Muscle of back (tissue), 11 donors: Measurements from ENCODE around the gene STRN3. TPM values are rescaled to one million over a fixed set of nuclear protein-coding genes. Genes with fewer than 3 reads are reported as not detected.
"Not testable (repeated sequence)": the region's sequence is repeated elsewhere in the genome, so short reads cannot be mapped to it uniquely, and the experiment has no call there.

Experiments used
- DNase-seq, 3 donors: peaks; one replicate each; pipeline versions ENCODE4 v3.0.0 to v3.0.0-alpha.2; 2013
- polyA plus RNA-seq, 10 donors: library from polyadenylated mRNA; unstranded; fragments of 120-200 nt; gene quantifications; one replicate each; pipeline ENCODE4 v1.2.1, GENCODE V29; 2013; ENCODE audit not compliant: insufficient read length in 10 of 10

The STRN3 gene
- polyA plus RNA-seq, 10 donors: 37.7 to 58.5 (median 45.2) TPM

DNA sequence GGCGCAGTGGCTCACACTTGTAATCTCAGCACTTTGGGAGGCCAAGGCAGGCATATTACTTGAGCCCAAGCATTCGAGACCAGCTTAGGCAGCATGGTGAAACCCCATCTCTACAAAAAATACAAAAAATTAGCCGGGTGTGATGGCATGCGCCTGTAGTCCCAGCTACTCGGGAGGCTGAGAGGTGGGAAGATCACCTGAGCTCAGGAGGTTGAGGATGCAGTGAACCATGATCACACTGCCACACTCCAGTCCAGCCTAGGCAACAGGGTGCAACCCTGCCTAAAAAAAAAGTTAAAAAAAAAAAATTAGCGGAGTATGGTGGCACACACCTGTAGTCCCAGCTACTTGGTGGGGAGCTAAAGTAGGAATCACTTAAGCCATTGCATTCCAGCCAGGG is 22.2 kb downstream of the STRN3 start:
- not testable (repeated sequence) for DNase-seq

DNA sequence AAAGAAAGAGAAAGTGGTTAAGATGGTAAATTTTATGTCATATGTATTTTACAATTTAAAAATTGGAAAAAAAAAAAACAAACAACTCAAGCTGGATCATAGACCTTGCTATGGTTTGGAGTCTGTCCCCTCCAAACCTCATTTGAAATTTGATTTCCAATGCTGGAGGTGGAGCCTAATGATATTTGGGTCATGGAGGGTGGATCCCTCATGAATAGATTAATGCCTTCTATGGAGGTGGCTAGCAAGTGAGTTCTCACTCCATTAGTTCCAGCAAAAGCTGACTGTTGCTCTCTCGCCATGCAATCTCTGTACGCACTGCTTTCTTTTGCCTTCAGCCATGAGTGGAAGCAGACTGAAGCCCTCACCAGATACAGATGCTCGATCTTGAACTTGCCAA is 22.9 kb downstream of the STRN3 start:
- no peak for DNase-seq

DNA sequence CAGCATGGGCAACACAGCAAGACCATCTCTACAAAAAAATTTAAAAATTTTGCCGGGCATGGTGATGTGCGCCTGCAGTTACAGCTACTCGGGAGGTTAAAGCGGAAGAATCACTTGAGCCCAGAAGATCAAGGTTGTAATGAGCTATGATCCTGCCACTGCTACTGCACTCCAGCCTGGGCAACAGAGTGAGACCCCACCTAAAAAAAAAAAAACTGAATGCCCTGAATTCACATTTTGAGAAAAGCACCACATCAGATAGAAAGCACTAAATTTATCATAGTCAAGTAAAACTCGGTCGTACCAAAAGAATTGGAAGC is 24.9 kb downstream of the STRN3 start:
- DNase-seq: no peak

DNA sequence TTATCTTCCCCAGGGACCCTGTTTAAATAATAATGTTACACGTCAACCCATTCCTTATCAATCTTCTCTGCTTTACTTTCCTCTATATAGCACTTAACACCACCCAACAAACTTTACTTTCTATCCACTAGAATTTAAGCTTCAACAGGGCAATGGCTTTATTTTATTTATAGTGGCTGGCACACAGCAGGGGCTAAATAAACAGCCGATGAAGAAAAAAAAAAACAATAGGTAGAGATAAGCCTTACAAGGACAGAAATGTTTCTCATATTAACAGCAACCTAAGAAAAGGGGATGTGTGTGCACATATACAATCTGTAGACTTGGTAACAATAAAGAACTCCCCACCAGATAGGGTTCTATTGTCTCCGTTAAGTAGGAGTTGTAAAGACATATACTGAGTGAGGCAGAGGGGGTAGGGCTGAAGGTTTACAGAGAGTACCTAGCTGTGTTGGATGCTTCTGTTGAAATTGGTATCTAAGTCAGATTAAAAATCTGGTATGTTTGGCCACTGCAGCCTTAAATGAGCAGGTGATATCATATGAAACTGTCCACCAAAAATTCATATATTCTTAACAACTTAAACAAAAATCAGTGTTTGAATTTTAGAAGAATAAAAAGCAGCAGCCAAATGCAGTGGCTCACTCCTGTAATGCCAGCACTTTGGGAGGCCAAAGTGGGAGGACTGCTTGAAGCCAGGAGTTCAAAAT is 25.4 kb downstream of the STRN3 start:
- DNase-seq: no peak

GRCh38 chr14:30999038-30999773 is 27.0 kb downstream of the STRN3 start:
- no peak for DNase-seq

DNA sequence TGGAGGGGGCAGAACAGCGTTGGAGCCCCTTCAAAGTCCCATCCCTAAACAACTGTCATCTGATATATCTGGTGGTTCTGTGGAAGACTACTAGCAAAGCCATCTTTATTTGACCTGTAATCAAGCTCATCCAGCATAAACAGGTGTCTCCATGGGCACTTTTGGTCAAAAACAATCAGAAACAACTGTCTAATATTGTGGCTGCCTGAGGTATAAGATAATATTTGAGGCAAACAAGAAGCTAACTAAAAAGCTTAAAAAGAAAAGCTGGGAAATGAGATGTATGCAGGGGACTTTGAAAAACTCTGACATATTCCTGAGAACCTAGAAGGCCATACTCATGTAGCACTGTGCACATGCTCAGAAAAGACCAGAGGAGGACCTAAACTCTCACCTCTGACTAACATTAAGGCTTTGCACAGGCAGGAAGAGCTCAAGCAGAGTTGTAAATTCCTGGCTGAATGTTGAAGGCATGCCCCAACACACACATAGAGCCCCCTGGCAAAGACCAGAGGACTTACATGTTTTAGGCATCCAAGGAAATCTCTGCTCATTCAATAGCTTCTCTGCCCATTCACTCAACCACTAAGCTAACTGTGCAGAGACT is 28.0 kb downstream of the STRN3 start:
- no peak for DNase-seq

DNA sequence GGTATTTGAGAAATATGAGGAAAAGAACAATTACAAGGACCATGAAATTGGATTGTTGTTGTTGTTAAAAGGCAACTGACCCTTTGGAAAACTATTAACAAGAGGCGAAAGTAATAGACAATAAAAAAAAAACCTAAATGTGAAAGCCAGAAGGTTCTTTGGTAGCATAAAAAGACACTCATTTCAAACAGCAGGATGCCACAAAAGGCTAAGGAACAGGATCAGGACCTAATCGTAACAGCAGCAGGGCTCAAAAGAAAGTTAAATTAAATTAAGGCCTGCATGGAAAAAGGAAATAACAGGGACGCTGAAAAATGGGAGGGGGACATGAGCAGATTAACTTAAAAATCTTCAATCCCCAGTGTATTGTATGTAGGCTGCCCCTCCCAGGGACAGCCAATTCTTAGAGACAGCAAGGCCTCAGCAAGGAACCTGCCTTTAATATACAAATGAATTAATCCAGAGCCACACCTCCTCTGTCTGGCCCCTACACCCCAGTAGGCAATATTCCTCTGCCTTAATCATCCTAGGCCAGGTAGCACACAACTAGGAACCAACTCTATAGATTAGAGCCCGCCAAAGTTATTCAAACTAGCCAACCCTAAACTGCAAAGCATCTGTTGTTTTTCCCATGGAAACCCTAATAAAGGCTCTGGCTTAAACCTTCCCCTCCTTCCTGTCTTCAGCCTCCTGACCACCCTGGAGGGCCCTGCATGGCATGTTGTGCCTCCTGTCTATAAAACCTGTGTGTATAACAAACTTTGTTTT is 29.1 kb downstream of the STRN3 start:
- DNase-seq: no peak

- DNase-seq: peak; percentile 27 to 42 (median 30)
Observed at GRCh38 chr14:30995689-30996088, 30.5 kb downstream of the STRN3 start.

DNA sequence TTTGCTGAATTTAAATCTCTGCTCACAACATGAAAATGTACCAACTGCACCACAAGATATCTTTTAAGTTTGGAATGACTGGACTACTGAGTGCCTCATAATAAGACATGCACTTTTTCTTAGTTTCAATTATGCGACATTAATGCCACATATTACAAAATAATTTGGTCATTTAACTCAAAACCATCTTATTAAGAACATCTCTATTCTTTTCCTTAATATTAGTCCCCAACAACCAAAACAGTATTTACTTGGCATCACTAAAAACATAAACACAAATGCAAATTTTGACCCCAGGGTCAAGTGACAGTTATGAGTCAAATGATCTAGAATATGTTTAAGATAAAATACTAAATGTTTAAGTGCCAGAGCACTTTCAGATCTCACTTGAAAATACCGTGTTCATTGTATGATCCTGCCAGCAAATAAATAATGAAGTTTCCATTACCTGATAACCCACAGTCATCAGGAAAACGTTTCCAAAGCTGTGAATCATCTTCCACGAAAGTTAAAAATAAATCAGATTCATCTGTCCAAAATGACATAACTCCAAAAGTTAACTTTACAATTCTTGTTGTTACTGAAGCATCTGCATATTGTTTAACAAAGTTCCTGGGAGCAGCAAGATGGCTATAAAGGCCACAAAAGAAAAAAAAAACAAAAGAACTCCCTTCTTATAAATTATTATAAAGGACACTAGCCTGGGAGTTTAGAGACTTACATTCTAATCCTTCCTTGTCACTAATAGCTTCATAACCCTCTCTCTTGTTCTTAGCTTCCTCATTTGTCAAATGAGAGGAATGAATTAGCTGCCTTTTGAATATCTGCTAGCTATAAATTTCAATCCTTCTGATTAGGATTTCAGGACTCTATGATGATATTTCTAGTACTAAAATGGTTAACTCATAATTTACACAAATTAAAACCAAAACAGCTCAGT is 31.2 kb downstream of the STRN3 start:
- peak; percentile 49 to 67 (median 55) for DNase-seq

DNA sequence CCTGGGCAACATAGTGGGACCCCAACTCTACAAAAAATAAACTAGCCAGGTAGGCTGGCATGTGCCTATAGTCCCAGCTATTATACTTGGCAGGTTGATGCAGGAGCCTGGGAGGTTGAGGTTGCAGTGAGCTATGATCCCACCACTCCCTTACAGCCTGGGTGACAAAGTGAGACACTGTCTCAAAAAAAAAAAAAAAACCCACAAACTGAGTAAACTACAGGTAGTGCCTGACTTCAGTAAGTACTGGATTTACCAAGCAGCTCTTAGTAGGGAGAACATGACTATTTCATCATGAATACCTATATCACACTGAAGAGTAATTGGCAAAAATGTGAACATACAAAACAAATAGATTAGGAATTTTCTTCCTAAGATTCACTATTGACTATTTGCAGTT is 33.1 kb downstream of the STRN3 start:
- DNase-seq: no peak

DNA sequence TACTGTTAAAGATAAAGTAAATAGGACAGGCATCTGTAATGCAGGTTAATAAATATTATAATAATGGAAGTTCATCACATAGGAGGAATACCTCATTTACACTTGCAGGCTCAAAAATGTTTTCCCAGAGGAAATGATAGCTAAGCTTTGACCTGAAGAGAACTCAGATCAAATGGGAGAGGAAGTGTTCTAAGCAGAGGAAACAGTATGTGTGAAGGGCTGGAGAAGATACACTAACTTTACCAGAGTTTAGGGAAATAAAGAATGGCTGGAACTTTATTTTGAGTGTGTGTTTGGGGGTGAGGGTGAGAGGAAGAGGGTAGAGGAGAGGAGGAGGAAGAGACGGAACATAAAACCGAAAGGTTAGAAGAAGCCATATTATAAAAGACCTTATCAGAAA is 34.8 kb downstream of the STRN3 start:
- DNase-seq: no peak

DNA sequence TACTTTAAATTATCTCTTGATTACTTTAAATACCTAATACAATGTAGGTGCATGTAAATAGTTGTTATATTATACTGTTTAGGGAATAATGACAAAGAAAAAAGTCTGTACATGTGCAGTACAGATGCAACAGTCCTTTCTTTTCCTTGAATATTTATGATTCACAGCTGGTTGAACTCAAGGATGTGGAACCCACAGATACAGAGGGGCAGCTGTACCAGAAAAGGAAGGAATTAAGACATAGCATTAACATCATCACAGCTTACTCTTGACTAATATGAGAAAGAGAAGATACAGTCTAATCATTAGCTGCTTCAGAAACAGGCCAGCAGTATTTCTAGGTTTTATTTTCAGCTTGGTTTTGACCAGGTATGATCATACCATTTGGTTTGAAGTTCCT is 35.4 kb downstream of the STRN3 start:
- no peak for DNase-seq

DNA sequence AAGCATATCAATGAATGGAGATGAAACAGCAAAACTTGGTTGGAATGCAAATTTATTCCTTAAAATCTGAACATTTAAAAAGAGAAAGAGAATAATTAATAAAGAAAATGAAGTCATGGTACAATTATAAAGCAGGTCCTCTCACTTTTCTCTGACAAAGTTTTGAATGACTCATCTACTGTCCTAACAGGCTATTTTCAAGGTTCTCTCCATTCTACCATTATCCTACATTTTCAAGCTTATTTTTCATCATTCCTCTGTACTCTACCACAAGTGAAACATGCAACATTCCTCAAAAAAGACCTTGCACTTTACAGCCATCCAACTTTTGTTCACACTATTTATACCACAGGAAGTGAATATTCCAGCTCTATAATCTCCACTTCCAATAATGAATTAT is 37.7 kb downstream of the STRN3 start:
- no peak for DNase-seq

- no peak for DNase-seq
Observed at GRCh38 chr14:30985796-30986195, 40.4 kb downstream of the STRN3 start.

GRCh38 chr14:30983858-30984257 is 42.3 kb downstream of the STRN3 start:
- no peak for DNase-seq

DNA sequence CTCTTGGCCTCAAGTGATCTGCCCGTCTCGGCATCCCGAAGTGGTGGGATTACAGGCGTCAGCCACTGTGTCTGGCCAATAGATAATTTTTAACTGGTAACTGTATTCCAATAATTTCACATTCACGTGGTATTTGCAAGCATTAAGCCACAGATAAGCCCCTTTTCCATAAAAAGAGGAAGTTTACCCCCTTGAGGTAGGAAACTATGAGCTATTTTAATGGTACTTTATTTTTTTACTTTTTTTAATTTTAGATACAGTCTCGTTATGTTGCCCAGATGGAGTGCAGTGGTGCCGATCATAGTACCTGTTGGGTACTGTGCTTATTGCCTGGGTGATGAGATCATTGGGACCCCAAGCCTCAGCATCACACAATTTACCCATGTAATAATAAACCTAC is 43.6 kb downstream of the STRN3 start:
- DNase-seq: no peak

DNA sequence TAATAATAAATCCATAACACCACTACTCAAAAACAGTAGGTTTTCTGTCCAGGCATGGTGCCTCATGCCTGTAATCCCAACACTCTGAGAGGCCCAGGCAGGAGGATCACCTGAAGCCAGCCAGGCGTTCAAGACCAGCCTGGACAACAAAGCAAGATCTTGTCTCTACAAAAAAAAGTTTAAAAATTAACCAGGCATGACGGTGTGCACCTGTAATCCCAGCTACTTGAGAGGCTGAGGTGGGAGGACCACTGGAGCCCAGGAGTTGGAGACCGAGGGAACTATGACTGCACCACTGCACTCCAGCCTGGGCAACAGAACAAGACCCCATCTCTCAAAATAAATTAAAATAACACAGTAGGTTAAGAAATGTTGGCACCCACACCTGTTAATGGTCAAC is 45.2 kb downstream of the STRN3 start:
- DNase-seq: no peak

GRCh38 chr14:30980106-30980704 is 46.0 kb downstream of the STRN3 start:
- DNase-seq: peak; percentile 64 to 81 (median 72)

DNA sequence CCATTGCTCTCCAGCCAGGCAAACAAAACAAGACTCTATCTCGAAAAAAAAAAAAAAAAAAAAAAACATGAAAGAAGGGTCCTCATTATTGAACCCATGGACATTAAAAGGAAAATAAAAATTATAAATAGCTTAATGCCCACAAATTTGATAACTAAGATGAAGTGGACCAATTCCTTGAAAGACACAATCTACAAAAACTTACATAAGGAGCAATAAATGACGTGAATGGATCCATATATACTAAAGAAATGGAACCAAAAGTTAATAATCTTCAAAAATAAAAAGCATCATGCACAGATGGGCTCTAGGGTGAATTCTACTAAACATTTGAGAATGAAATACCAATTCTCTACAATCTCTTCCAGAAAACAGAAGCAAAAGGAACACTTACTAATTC is 48.4 kb downstream of the STRN3 start:
- DNase-seq: no peak

DNA sequence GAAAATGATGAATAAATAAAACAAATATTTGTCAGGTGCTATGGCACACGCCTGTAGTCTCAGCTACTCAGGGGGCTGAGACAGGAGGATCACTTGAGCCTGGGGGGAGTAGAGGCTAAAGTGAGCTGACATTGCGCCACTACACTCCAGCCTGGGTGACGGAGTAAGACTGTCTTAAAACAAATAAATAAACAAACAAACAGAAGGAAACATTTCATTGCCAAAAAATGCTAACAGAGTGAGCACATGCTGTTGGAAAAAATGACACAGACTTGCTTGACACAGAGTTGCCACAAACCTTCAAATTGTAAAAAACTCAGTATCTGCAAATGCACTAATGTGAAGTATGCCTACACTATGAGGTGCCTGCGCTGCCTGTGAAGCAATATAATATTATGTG is 51.6 kb downstream of the STRN3 start:
- DNase-seq: no peak
